Keratinocyte (primary cell): ENCODE measurements around the gene CCR9. TPM values are rescaled to one million over a fixed set of nuclear protein-coding genes. Genes with fewer than 3 reads are reported as not detected.
A peak's percentile ranks its signal among the peaks of the same experiment; 100 is the strongest.

Source experiments
- DNase-seq: peaks from one replicate; pipeline ENCODE4 v3.0.0-alpha.2; 2011; ENCODE audit warnings: low read depth, missing footprints, low spot score
- FAIRE-seq: peaks from 2 replicates; lab custom pipeline; 2011; peaks lifted over from hg19 to GRCh38; lab: Jason Lieb, UNC
- H2AFZ ChIP-seq: 2 replicates; pipeline ENCODE4 v1.6.0; 2012; ENCODE audit warnings: low read length, control low read depth, inconsistent platforms; ENCODE audit not compliant: control insufficient read depth
- H3K27ac ChIP-seq: 2 replicates; pipeline ENCODE4 v1.5.1; 2011; ENCODE audit warnings: low read length; ENCODE audit not compliant: control insufficient read depth, insufficient read depth
- H3K27me3 ChIP-seq: 3 replicates; pipeline ENCODE4 v1.6.0; 2011; ENCODE audit warnings: low read length; ENCODE audit not compliant: control insufficient read depth, insufficient read depth; ENCODE audit errors: extremely low read depth
- H3K36me3 ChIP-seq, 2 experiments: 2 replicates in 1 of 2; 3 replicates in 1 of 2; pipeline ENCODE4 v1.5.1; 2011; ENCODE audit warnings: low read length in 2 of 2, mild to moderate bottlenecking in 1 of 2; ENCODE audit not compliant: control insufficient read depth in 2 of 2, insufficient read depth in 2 of 2; ENCODE audit errors: extremely low read depth in 1 of 2
- H3K4me1 ChIP-seq: 3 replicates; pipeline ENCODE4 v1.5.1; 2011; ENCODE audit warnings: low read length; ENCODE audit not compliant: control insufficient read depth, insufficient read depth; ENCODE audit errors: extremely low read depth
- H3K4me2 ChIP-seq: 3 replicates; pipeline ENCODE4 v1.6.0; 2011; ENCODE audit warnings: low read depth, low read length; ENCODE audit not compliant: control insufficient read depth, insufficient read depth; ENCODE audit errors: extremely low read depth
- H3K4me3 ChIP-seq, 3 experiments: fragments of 200-600 bp in 1 of 3; sonication (generic) in 1 of 3; 2 replicates in 2 of 3; 3 replicates in 1 of 3; pipeline ENCODE4 v1.5.1; 2011 to 2016; ENCODE audit warnings: low read length in 3 of 3, mild to moderate bottlenecking in 3 of 3, control low read depth in 2 of 3, inconsistent platforms in 1 of 3, low read depth in 1 of 3, mixed read lengths in 1 of 3, mixed run types in 1 of 3, moderate library complexity in 1 of 3; ENCODE audit not compliant: control insufficient read depth in 2 of 3, insufficient read depth in 2 of 3; ENCODE audit errors: extremely low read depth in 1 of 3
- H3K79me2 ChIP-seq: 2 replicates; pipeline ENCODE4 v1.6.0; 2012; ENCODE audit warnings: low read length; ENCODE audit not compliant: control insufficient read depth, insufficient read depth
- H3K9ac ChIP-seq: 3 replicates; pipeline ENCODE4 v1.6.0; 2011; ENCODE audit warnings: low read length; ENCODE audit not compliant: control insufficient read depth, insufficient read depth; ENCODE audit errors: extremely low read depth
- H3K9me1 ChIP-seq: 3 replicates; pipeline ENCODE4 v1.6.0; 2011; ENCODE audit warnings: low read length; ENCODE audit not compliant: control insufficient read depth, insufficient read depth; ENCODE audit errors: extremely low read depth
- H3K9me3 ChIP-seq: 2 replicates; pipeline ENCODE4 v1.5.1; 2012; ENCODE audit warnings: low read depth, low read length; ENCODE audit not compliant: control insufficient read depth
- H4K20me1 ChIP-seq: 3 replicates; pipeline ENCODE4 v1.6.0; 2011; ENCODE audit warnings: low read length; ENCODE audit not compliant: control insufficient read depth, insufficient read depth; ENCODE audit errors: extremely low read depth
- EZH2 ChIP-seq: IDR thresholded peaks from one replicate; pipeline ENCODE4 v1.6.1; 2012; ENCODE audit warnings: inconsistent platforms, mild to moderate bottlenecking, low read length, moderate library complexity
- dilution Hi-C: fragments of 300-500 bp; cut with MboI; formaldehyde crosslinking; loops from one replicate; pipeline ENCODE4 v1.7.0; 2020; ENCODE audit warnings: low sequenced_read_pairs; ENCODE audit not compliant: extremely low pct_ligation_motif_present
- polyA plus RNA-seq, 5 experiments: library from polyadenylated mRNA; depleted of rRNA in 3 of 5; stranded (reverse) in 3 of 5; stranded (forward) in 1 of 5; unstranded in 1 of 5; fragments of >200 nt; gene quantifications; 1 replicate in 1 of 5; 2 replicates in 3 of 5; 3 replicates in 1 of 5; pipeline versions ENCODE4 v1.2.1 to v1.2.3, GENCODE V29; 2011 to 2012; ENCODE audit warnings: missing spikeins in 2 of 5, low read depth in 1 of 5, low replicate concordance in 1 of 5
- TF ChIP-seq, protein P1 (sequence below), 3 experiments: IDR thresholded peaks in 1 of 3; conservative IDR thresholded peaks in 1 of 3; optimal IDR thresholded peaks in 1 of 3; 2 replicates in 2 of 3; 3 replicates in 1 of 3; pipeline versions ENCODE3 to v1.5.1; 2011; ENCODE audit warnings: low read length in 3 of 3, mild to moderate bottlenecking in 3 of 3, moderate library complexity in 2 of 3, control low read depth in 1 of 3, inconsistent platforms in 1 of 3; ENCODE audit not compliant: insufficient read depth in 2 of 3; ENCODE audit errors: extremely low read depth in 1 of 3

CCR9 gene
- polyA plus RNA-seq, 1 donor (not counting 4 experiments of a cell fraction or from before 2014, with no cell fraction given), result not detected

DNA sequence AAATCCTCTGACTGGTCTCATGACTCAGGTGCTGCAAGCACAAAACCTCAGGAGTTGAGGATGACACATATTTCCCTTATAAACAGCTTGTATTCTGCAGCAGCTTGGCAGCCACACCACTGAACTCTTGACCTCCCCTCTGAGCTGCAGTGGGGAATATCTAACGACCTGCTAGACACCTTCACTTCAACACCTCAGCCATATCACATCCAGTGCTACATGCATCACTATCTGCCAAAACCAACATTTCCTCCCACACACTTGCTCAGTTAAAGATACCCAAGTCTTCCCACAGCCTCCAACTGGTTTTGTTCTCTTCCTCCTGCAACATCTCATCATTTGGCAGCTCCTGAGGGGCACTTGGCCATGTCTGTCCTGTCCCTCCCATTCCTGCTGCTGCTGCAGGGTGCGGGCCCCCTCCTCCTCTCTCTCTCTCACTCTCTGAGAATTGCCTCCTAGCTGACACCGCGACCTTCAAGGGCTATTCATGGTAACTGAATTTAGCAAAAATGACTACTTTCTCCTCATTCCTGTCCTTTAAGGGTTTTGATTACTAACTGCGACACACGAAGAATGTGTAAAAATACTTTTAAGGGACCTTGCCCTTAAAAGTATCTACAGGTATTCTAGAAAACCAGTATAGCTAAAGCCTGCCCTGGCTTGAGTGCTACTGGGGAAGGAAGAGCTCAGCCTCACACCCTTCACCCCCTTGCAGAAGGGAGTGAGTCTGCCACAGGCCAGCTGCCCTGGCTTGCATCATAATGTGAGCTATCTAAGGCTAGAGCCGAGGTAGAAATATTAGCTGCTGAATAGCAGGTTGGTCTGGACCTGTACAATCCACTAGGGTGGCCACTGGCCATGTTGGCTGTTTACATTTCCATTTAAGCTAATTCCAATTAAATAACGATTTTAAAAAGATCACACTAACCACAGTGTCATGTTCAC, 5.0 kb upstream of the CCR9 start:
- Histone ChIP-seq H3K79me2 (no peaks in the 10 kb centered on the region), H2AFZ (no peak overlapping the region), H3K27me3 (peaks cover 18% of the 10 kb centered on the region), H3K9me1 (no peaks in the 10 kb centered on the region), H3K36me3 (no peaks in the 10 kb centered on the region), H3K9me3 (no peaks in the 10 kb centered on the region), H4K20me1 (no peaks in the 10 kb centered on the region), H3K9ac (no peak overlapping the region), H3K4me1 (peaks cover 4% of the 10 kb centered on the region), H3K27ac (no peak overlapping the region), H3K4me2 (no peak overlapping the region), H3K4me3 (no peak overlapping the region)
- dilution Hi-C loops, result no loop called here
- DNase-seq (no peak), FAIRE-seq (peak; percentile 39)
- TF ChIP-seq, protein P1, sequence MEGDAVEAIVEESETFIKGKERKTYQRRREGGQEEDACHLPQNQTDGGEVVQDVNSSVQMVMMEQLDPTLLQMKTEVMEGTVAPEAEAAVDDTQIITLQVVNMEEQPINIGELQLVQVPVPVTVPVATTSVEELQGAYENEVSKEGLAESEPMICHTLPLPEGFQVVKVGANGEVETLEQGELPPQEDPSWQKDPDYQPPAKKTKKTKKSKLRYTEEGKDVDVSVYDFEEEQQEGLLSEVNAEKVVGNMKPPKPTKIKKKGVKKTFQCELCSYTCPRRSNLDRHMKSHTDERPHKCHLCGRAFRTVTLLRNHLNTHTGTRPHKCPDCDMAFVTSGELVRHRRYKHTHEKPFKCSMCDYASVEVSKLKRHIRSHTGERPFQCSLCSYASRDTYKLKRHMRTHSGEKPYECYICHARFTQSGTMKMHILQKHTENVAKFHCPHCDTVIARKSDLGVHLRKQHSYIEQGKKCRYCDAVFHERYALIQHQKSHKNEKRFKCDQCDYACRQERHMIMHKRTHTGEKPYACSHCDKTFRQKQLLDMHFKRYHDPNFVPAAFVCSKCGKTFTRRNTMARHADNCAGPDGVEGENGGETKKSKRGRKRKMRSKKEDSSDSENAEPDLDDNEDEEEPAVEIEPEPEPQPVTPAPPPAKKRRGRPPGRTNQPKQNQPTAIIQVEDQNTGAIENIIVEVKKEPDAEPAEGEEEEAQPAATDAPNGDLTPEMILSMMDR (optimal IDR thresholded peaks at IDR 0.05 in 1 of 3, IDR thresholded peaks at IDR 0.05 in 1 of 3, conservative IDR thresholded peaks at IDR 0.05 in 1 of 3; ENCODE audit: extremely low read depth in 1 of 3, insufficient read depth in 2 of 3, low read length in 3 of 3), result no peak
- no peak for TF ChIP-seq EZH2

DNA sequence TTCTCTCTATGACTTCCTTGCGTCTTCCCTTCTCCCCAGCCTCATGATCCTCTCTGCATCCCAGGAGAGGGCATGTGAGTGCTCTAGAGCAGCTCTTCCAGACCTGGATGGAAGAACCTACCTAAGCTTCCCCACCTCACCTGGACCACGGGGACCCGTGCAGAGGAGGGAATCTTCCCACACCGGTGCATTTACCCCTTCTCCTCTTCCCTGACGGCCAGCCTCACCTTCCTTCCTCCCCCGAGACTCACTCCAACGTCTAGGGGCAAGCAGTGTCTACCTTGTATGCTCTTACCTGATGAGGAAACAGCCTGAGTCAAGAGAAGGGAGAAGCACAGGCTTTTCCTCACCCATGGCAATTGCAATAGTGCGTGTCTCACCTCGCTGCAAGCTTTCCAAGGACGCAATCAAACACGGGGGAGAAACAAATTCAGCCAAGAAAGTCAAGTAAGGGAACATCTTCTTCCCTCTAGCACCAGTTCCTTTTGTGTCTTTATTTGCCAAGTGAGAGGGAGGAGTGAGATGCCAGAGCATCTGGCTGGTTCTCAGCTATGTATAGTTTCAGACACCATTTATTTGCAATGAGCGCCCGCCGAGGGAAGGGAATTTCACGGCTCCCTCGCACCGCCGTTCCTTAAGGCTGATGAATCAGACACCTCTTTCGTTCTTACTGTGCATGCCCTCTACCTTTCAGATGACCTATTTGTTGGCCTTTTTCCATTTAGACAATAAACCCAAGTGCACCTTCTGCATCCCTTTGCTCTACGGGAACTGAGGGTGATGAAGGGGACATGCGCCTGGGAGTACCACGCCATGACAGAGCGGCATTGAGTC, 1.8 kb upstream of the CCR9 start:
- Histone ChIP-seq H3K27ac (no peak overlapping the region), H3K79me2 (no peaks in the 10 kb centered on the region), H3K36me3 (no peaks in the 10 kb centered on the region), H3K27me3 (peaks cover 18% of the 10 kb centered on the region), H3K4me2 (no peak overlapping the region), H3K9ac (no peak overlapping the region), H3K4me3 (no peak overlapping the region), H3K4me1 (peaks cover 4% of the 10 kb centered on the region), H3K9me1 (no peaks in the 10 kb centered on the region), H2AFZ (no peak overlapping the region), H3K9me3 (no peaks in the 10 kb centered on the region), H4K20me1 (no peaks in the 10 kb centered on the region)
- DNase-seq (no peak), FAIRE-seq (no peak)
- TF ChIP-seq, protein P1 (optimal IDR thresholded peaks at IDR 0.05 in 1 of 3, IDR thresholded peaks at IDR 0.05 in 1 of 3, conservative IDR thresholded peaks at IDR 0.05 in 1 of 3; ENCODE audit: extremely low read depth in 1 of 3, insufficient read depth in 2 of 3, low read length in 3 of 3), result no peak
- no peak for TF ChIP-seq EZH2
- dilution Hi-C loops, result no loop called here
